GM21360 (cell line): ENCODE measurements around the gene DNAAF8.
"Not testable (repeated sequence)": the region's sequence is repeated elsewhere in the genome, so short reads cannot be mapped to it uniquely, and the experiment has no call there.

Source experiments
- ATAC-seq: cut with Tn5 transposase; IDR thresholded peaks from one replicate; pipeline ENCODE4 v1.9.1; 2021; ENCODE audit warnings: mild to moderate bottlenecking, moderate library complexity; ENCODE audit not compliant: unreplicated experiment

DNAAF8 gene

DNA sequence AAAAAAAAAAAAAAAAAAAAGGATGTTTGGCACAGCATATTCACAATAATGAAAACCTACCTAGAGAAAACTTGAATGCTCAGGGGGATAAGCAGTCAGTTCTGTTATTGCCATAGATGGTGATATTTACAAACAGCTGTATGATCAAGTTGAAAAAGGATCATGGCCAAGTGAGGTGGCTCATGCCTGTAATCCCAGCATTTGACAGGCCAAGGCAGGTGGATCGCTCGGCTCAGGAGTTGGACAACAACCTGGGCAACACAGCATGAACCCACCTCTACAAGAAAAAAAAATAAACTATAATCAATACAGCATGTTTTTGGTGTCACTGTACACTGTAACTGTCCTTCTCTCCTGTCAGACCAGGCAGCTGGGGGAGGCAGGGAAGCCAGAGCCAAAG, 19.3 kb upstream of the DNAAF8 start:
- no peak for ATAC-seq

GRCh38 chr16:4718466-4718865, 15.9 kb upstream of the DNAAF8 start:
- ATAC-seq: no peak

DNA sequence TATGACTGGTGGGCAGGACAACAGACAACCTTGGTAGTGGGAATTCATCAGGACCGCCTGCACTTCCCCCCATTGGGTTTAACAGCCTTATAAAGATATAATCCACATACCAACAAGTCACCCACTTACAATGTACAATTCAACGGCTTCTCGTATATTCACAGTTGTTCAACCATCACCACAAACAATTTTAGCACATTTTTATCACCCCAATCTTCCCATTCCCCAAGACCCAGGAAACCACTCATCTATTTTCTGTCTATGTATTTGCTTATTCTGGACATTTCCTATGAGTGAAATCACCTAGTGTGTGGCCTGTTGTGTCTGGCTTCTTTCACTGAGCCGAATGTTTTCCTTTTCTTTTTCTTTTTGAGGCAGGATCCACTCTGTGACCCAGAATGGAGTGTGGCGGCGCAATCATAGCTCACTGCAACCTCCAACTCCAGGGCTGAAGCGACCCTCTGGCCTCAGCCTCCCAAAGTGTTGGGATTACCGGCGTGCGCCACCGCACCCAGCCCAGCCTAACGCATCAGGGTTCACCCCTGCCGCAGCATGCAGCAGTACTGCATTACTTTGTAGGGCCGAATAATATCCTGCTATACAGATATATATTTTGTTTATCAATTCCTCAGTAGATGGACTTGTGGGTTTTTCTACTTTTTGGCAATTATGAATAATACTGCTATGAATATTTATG, 11.1 kb upstream of the DNAAF8 start:
- no peak for ATAC-seq

GRCh38 chr16:4724661-4725270, 9.6 kb upstream of the DNAAF8 start:
- no peak for ATAC-seq

DNA sequence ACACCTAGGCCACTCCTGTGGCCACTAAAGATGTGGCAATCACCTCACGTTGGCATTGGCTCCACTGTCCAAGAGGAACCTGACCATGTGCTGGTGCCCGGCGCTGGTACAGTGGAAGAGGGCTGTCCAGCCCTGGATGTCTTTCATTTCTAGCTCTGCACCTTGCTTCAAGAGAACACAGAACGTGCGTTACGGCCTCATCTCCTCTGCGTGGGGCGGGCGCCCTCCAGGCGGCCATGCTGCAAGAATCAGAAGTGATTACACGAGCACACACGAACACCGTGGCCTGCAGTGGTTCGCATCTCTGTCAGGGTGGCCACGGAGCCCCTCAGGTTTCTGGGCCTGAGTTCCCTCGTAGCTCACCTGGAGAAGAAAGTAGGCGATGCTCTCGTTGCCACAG, 7.7 kb upstream of the DNAAF8 start:
- no peak for ATAC-seq

- no peak for ATAC-seq
These were observed 5.7 kb upstream of the DNAAF8 start for GRCh38 chr16:4728676-4729075.

DNA sequence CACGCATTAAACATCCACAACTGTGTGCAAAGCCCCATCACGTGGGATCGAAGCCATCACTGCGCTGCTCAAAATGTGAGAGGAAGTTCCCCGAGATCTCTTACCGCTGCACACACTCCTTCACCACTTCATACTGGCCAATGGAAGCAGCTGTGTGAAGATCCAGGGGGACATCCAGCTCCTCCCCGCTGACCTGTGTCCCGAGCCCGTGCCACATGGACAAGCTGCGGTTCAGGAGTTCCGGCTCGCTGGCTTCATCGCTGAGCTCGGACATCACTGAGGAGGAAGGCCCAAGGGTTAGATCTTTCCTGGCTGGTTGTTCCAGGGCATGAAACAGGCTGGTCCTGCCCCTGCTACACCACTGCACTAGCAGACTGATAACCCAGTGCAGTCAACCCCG, 4.5 kb upstream of the DNAAF8 start:
- no peak for ATAC-seq

- no peak for ATAC-seq
These were observed 1.1 kb upstream of the DNAAF8 start for GRCh38 chr16:4733211-4733742.

DNA sequence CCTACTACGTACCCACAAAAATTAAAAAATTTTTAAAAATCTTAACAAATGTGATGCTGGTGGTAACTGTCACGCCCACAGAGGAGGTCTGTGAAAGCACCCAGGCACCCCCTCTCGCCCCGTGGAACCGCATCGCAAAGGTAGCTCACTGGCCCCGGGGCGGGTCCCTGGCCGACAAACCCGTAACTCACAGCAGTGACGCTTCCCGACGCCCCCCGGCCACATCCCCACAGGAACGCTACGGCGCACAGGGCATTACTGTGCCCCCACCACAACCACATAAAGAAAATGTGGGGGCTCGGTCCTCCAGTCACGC, 632 bp upstream of the DNAAF8 start:
- no peak for ATAC-seq

GRCh38 chr16:4734730-4735535, 596 bp downstream of the DNAAF8 start:
- ATAC-seq: peak; percentile 54

DNA sequence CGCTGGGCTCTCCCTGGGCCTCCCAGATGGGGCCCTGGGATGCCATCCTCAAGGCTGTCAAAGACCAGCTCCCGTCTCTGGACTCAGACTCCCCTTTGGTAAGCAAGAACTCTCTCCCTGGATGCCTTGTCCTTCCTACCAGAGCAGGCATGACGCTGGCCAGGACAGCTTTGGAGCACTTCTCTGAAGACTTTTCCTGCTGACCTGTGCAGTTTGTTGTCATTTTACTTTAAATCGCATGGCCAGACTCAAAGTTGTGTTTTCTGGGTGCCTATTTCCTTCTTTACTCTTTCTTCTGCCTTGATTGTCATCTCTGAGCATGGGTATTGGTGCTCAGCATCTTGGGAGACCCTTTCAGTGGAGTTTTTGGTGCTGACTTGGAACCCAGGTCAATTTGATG, 2.2 kb downstream of the DNAAF8 start:
- no peak for ATAC-seq

- ATAC-seq: no peak
These were observed 3.2 kb downstream of the DNAAF8 start for GRCh38 chr16:4737545-4737944.

GRCh38 chr16:4738370-4738769, 4.0 kb downstream of the DNAAF8 start:
- ATAC-seq: not testable (repeated sequence)

DNA sequence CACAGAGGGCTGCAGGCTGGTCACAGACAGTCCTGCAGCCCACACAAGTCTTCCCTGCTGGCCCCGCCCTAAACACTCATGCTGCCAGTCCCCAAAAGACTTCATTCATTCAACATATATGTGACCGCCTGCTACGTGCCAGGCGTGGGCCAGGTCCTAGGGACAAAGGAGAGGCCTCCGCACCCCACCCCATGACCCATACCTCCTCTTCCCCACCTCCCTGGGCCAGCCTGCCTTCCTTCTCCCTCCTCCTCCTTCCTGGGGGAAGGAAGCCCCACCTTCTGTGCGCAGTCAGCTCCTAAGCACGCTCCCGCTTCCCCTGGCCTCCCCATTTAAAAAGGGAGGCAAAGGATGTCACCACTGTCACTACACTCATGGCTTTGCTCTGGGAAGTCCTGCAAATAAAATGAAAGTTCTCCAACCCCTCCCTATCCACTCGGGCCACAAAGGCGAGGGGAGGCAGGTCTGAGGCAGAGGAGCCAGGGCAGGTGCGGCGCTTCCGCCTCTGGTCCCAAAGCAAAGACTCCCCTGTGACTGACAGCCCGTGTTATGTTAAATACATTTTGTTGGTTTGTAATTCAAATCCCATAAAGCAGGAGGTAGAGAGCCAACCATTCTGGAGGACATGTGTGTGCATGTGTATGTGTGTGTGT, 9.0 kb downstream of the DNAAF8 start:
- no peak for ATAC-seq

DNA sequence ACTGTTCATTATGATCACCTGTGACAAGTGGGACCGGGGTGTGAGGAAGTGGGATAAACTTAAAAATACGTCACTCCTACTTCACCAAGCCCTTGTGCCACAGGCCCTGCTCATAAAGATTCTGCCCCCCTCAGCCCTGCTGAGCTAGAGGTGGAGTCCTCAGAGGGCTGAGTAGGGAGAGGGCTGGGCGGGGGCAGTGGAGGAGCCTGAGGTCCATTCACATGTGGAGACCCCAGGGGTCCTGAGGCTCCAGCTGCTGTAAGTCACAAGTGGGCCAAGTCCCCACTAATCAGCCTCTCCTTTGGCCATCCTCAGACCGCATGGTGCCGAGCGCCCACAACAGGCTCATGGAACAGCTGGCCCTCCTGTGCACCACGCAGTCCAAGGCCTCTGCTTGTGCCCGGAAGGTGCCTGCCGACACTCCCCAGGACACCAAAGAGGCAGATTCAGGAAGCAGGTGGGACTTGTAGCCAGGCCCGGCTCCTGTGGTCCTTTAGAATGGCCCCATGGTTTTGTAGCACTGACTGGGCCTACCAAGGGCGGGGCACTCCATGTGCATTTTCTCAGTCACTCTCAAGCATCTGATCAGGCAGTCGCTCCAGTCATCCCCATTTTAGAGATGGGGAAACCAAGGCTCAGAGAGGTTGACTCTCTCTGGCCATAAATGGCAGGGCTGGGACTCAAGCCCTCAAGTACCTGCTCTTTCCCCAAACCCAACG, 10.4 kb downstream of the DNAAF8 start:
- ATAC-seq: no peak

DNA sequence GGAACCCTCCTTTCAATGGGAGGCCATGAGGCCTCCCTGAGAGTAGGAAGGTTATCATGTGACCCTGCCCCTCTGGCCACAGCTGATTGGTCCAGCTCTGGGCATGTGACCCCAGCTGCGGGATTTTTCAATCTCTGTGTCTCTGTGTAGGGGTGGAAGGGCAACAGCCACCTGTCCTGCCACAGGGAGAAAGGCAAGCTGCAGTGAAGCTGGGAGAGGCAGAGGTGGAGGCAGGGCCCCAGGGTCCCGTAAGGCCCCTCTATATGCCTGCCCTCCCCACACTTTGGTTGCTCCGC, 10.9 kb downstream of the DNAAF8 start:
- ATAC-seq: no peak

DNA sequence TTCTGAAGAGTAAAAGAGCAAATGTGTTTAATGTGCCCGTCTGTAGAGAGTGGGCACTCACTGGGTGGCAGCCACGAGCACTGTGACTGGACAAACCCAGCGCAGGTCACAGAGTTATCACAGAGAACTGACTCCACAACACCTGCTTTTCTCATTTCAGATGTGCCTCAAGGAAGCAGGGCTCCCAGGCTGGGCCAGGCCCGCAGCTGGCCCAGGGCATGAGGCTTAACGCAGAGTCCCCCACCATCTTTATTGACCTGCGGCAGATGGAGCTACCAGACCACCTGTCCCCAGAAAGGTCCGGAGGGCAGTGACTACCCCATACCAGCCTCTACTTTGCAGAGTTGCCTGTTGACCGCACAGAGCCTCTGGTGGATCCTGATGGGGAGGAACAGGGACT, 11.9 kb downstream of the DNAAF8 start:
- no peak for ATAC-seq

DNA sequence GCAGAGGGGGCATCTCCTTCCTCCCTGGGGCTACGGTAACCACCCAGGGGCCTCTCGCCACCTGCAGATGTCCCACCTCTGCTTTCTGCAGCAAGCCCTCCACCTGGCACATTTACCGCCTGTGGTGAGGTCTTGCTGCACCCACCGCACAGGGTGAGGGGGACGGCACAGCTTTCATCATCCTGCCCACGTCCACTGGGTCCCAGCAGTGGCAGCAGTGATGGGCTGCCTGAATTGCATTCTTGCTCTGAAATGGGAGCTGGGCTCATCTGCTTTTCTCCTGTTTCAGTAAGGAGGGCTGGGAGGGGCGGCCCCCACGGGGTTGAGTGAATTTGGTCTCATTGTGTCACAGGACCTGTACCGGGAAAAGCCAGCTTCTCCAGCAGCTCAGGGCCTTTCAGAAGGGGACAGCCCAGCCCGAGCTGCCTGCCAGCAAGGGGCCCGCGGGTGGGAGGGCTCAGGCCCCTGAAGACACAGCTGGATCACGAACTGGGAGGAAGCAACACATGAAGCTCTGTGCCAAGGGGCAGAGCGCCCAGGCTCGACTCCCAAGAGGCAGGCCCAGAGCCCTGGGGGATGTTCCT, 12.7 kb downstream of the DNAAF8 start:
- ATAC-seq: no peak

GRCh38 chr16:4747906-4748681, 13.8 kb downstream of the DNAAF8 start:
- no peak for ATAC-seq
